ENCODE results near the gene KIRREL3. TPM values are rescaled to one million over a fixed set of nuclear protein-coding genes. Genes with fewer than 3 reads are reported as not detected.
A peak's percentile ranks its signal among the peaks of the same experiment; 100 is the strongest.

KIRREL3 gene
- total and polyA plus RNA-seq, 2 of the 8 experiments (the other 6 are each of a cell fraction or from before 2014, with no cell fraction given) = 0.29 to 0.32 TPM

DNA sequence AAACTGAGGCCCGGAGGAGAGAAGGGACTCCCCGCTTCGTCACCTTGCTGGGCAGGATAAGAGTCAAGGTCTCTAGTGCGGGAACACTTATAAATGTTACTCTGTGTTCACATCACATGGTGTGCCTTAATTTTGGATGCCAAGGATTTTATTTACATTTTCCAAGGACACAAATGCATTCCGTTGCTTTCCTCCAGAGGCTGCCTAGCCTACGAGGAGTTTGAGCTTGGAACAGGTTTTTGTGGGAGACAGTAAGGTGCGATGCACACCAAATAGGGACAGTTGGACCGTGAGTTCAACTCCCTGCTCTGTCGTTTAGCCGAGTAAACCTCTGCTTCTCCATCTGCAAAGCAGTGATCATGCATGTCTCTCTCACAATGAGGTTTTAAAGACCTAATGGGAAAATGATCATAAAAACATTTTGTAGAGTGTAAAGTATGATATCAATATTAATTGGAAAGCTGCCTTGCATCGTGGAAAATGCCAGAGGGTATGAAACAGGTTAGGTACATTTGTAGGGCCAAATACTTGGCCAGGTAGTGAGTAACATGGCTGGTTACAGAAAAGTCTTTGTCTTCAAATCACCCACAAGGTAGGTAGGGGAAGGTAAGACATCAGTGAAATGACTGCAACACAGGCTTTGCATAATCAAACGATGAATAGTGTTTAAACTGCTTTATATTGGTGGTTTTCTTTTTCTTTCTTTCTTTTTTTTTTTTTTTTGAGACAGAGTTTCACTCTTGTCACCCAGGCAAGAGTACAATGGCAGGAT lies 583.3 kb downstream of the KIRREL3 start:
- Histone ChIP-seq H3K36me3 (ENCODE audit: control insufficient read depth in 2 of 4, insufficient read depth in 4 of 4, low read length in 3 of 4) (0 out of 8 replicates have a peak, but pooled peaks cover 0 to 3% (median 0%) of the 10 kb centered on the region in 4 experiments), H2BK120ac (replicated peaks; ENCODE audit: low read depth, low read length) (no peak overlapping the region), H3K27me3 (replicated peaks in 1 of 4; ENCODE audit: control insufficient read depth in 3 of 4, extremely low read depth in 1 of 4, insufficient read depth in 3 of 4, low read length in 3 of 4) (peaks cover 0 to 5% (median 0%) of the 10 kb centered on the region in 4 experiments; a peak in 3 of 7 replicates), H3K18ac (ENCODE audit: extremely low read depth, low read length) (no peak overlapping the region), H2BK5ac (ENCODE audit: low read depth, low read length) (no peak overlapping the region), H3K27ac (ENCODE audit: low read depth, low read length) (no peak overlapping the region), H3K23ac (ENCODE audit: insufficient read length) (no peak overlapping the region), H3K9me3 (ENCODE audit: insufficient read depth in 2 of 2, low read depth in 1 of 2, low read length in 1 of 2) (no peaks in the 10 kb centered on the region), H2AK5ac (ENCODE audit: low read depth, low read length) (no peak overlapping the region), H4K91ac (replicated peaks; ENCODE audit: insufficient read length, low read length) (no peak overlapping the region), H2AFZ (ENCODE audit: low read length) (no peak overlapping the region), H3K4me1 (replicated peaks in 1 of 4; ENCODE audit: control insufficient read depth in 3 of 4, insufficient read depth in 4 of 4, low read length in 3 of 4) (no peaks in the 10 kb centered on the region; a peak in 1 of 7 replicates), H3K4me2 (ENCODE audit: insufficient read depth in 1 of 2, low read depth in 2 of 2, low read length in 2 of 2) (peak overlapping the region; percentile 42 to 72), H4K20me1 (replicated peaks in 1 of 2; ENCODE audit: control insufficient read depth in 1 of 2, insufficient read depth in 2 of 2, low read length in 2 of 2) (no peaks in the 10 kb centered on the region), H3K14ac (ENCODE audit: insufficient read length) (no peak overlapping the region), H3K23me2 (ENCODE audit: low read depth, low read length) (no peaks in the 10 kb centered on the region), H4K5ac (ENCODE audit: insufficient read length, low read depth, low read length) (no peak overlapping the region), H3K79me1 (ENCODE audit: low read depth, low read length) (no peaks in the 10 kb centered on the region), H3K4me3 (ENCODE audit: extremely low read depth in 1 of 4, insufficient read depth in 2 of 4, low read depth in 3 of 4, low read length in 4 of 4) (peak overlapping the region in 3 of 4 experiments; percentile 32 to 57 (median 45); a peak in 5 of 8 replicates), H3K9ac (replicated peaks in 1 of 4; ENCODE audit: extremely low read depth in 1 of 4, low read depth in 3 of 4, low read length in 3 of 4) (no peak overlapping the region; a peak in 1 of 7 replicates), H3K56ac (replicated peaks; ENCODE audit: insufficient read length, low read depth, low read length) (no peak overlapping the region), H3K79me2 (ENCODE audit: control insufficient read depth in 1 of 2, insufficient read depth in 2 of 2, low read length in 2 of 2) (no peaks in the 10 kb centered on the region), H4K8ac (ENCODE audit: extremely low read depth, insufficient read depth, low read length) (no peak overlapping the region), H2BK15ac (ENCODE audit: low read length) (no peak overlapping the region), H3K4ac (replicated peaks; ENCODE audit: insufficient read length, low read depth, low read length) (no peak overlapping the region), H2BK20ac (ENCODE audit: low read length) (no peak overlapping the region), H2BK12ac (ENCODE audit: low read depth, low read length) (no peak overlapping the region)
- ChIA-PET POLR2A (ENCODE audit: partially characterized antibody) (interaction anchor here (0.9 to 3.2 kb wide), 3 partner anchors 14 to 112 kb away, joined by 3 to 7 read pairs (median 6); partner anchors contain the start of gene DCPS), CTCF (ENCODE audit: partially characterized antibody) (interaction anchor here (0.6 to 2.4 kb wide), 9 partner anchors 10 to 111 kb away, joined by 3 to 11 read pairs (median 4); no protein-coding TSS in a partner anchor)
- DNase-seq (ENCODE audit: low read depth in 1 of 2, low spot score in 2 of 2) (no peak), FAIRE-seq (peak; percentile 50)
- WGBS, 2 experiments (ENCODE audit: extremely low coverage in 1 of 2, insufficient coverage in 1 of 2, insufficient read length in 1 of 2, insufficient replicate concordance in 2 of 2, low coverage in 1 of 2, low lambda C conversion rate in 2 of 2, missing lambda C conversion rate in 1 of 2) = 90% methylated on average over 12 of the region's 12 CpGs; no CpG with 5 or more reads in 1 of the 2 experiments
- TF ChIP-seq, protein P1, sequence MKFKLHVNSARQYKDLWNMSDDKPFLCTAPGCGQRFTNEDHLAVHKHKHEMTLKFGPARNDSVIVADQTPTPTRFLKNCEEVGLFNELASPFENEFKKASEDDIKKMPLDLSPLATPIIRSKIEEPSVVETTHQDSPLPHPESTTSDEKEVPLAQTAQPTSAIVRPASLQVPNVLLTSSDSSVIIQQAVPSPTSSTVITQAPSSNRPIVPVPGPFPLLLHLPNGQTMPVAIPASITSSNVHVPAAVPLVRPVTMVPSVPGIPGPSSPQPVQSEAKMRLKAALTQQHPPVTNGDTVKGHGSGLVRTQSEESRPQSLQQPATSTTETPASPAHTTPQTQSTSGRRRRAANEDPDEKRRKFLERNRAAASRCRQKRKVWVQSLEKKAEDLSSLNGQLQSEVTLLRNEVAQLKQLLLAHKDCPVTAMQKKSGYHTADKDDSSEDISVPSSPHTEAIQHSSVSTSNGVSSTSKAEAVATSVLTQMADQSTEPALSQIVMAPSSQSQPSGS (IDR thresholded peaks at IDR 0.05; ENCODE audit: low read length) = no peak
- TF ChIP-seq ZNF274 (IDR thresholded peaks at IDR 0.05; ENCODE audit: borderline replicate concordance, extremely low read depth, low read length) (no peak), JUND (IDR thresholded peaks at IDR 0.05; ENCODE audit: low read length) (no peak), SIX5 (IDR thresholded peaks at IDR 0.05; ENCODE audit: low read depth, low read length) (no peak), CBX5 (IDR thresholded peaks at IDR 0.05; ENCODE audit: low read depth, low read length) (no peak), GTF2F1 (IDR thresholded peaks at IDR 0.05; ENCODE audit: borderline replicate concordance, low read depth, low read length) (no peak)
- TF ChIP-seq, protein P2, sequence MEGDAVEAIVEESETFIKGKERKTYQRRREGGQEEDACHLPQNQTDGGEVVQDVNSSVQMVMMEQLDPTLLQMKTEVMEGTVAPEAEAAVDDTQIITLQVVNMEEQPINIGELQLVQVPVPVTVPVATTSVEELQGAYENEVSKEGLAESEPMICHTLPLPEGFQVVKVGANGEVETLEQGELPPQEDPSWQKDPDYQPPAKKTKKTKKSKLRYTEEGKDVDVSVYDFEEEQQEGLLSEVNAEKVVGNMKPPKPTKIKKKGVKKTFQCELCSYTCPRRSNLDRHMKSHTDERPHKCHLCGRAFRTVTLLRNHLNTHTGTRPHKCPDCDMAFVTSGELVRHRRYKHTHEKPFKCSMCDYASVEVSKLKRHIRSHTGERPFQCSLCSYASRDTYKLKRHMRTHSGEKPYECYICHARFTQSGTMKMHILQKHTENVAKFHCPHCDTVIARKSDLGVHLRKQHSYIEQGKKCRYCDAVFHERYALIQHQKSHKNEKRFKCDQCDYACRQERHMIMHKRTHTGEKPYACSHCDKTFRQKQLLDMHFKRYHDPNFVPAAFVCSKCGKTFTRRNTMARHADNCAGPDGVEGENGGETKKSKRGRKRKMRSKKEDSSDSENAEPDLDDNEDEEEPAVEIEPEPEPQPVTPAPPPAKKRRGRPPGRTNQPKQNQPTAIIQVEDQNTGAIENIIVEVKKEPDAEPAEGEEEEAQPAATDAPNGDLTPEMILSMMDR (IDR thresholded peaks at IDR 0.05; ENCODE audit: control extremely low read depth in 1 of 3, insufficient read depth in 1 of 3, low read depth in 1 of 3, low read length in 3 of 3) = no peak

All from H1 (cell line).